Tibial nerve (tissue), 4 donors: ENCODE results near the gene CASZ1. TPM values are rescaled to one million over a fixed set of nuclear protein-coding genes. Genes with fewer than 3 reads are reported as not detected.

Experiments
- DNase-seq, 2 donors: peaks; one replicate each; pipeline ENCODE4 v3.0.0-alpha.2; 2019; ENCODE audit warnings: low spot score in 2 of 2
- H3K27ac ChIP-seq, 4 donors: fragments of 200-600 bp; sonication (generic) in 3 of 4; one replicate each; pipeline ENCODE4 v1.5.1; 2017 to 2019; ENCODE audit warnings: mild to moderate bottlenecking in 1 of 4
- H3K27me3 ChIP-seq, 2 donors: fragments of 200-600 bp; sonication (generic) in 1 of 2; one replicate each; pipeline versions ENCODE4 v1.5.1 to v1.6.0; 2017 to 2019
- H3K36me3 ChIP-seq, 3 donors: fragments of 200-600 bp; sonication (generic); one replicate each; pipeline ENCODE4 v1.5.1; 2018 to 2019
- H3K4me1 ChIP-seq, 4 donors: fragments of 200-600 bp; sonication (generic) in 3 of 4; one replicate each; pipeline ENCODE4 v1.5.1; 2017 to 2019
- H3K4me3 ChIP-seq, 4 donors: fragments of 200-600 bp; sonication (generic) in 3 of 4; one replicate each; pipeline ENCODE4 v1.5.1; 2017 to 2019; ENCODE audit warnings: mild to moderate bottlenecking in 1 of 4, moderate library complexity in 1 of 4
- H3K9me3 ChIP-seq, 4 donors: fragments of 200-600 bp; sonication (generic) in 3 of 4; one replicate each; pipeline ENCODE4 v1.5.1; 2017 to 2019
- CTCF ChIP-seq, 5 experiments: fragments of 200-600 bp in 3 of 5; fragments of 450-650 bp in 2 of 5; sonication (generic) in 3 of 5; IDR thresholded peaks; one replicate each; pipeline ENCODE4 v1.5.1; 2016 to 2019; ENCODE audit warnings: antibody characterized with exemption in 5 of 5, mild to moderate bottlenecking in 3 of 5, moderate library complexity in 2 of 5
- EP300 ChIP-seq, 2 donors: sonication (generic); formaldehyde crosslinking; IDR thresholded peaks; one replicate each; pipeline ENCODE4 v1.6.1; 2017; ENCODE audit warnings: antibody characterized with exemption in 2 of 2, mild to moderate bottlenecking in 1 of 2
- POLR2A ChIP-seq, 2 donors: fragments of 450-650 bp; IDR thresholded peaks; one replicate each; pipeline ENCODE4 v1.6.1; 2017; ENCODE audit warnings: antibody characterized with exemption in 2 of 2, mild to moderate bottlenecking in 2 of 2, moderate library complexity in 2 of 2
- WGBS, 2 donors: methylation state at CpG; one replicate each; pipeline ENCODE4 v1.1.5; 2018; 5-methylcytosine and 5-hydroxymethylcytosine counted together
- total RNA-seq, 4 donors: library from RNA; depleted of rRNA; stranded (reverse); fragments of >200 nt; gene quantifications; one replicate each; pipeline ENCODE4 v1.1.0, GENCODE V29; 2016

Gene CASZ1
- total RNA-seq, 4 donors from 2014 or later: 1.7 to 7.5 (median 5.1) TPM

DNA sequence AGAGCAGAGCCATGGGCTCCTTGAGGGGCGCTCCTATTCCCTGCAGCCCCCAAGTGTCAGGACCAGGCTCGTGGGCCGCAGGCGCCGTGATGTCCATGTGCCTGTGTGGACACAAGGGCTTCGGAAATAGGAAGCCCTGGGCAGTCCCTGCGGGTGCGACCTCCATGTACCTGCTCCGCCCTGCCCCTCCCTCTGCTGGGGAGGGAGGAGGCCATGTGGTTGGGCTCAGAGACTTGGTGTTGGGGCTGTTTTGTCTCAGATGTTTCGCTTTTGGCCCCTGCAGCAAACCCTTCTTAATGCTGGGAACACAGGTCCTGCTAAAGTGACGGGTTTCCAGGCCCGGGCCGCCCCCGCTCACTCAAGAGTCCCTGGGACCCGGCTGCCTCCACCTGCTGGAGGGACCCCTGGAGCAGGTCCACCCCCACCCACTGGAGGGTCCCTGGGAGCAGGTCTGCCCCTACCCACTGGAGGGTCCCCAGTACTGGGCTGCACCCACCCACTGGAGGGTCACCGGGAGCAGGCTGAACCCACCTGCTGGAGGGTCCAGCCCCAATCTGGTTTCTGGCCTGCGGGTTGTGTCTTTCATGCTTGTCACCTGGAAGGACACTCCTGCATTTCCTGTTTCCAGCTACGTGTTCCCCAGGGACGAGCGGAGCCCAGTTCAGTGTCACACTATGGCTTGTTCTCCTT is 165.2 kb downstream of the CASZ1 start:
- Histone ChIP-seq H3K27ac (peak overlapping the region in 1 of 4 donors; percentile 76), H3K27me3 (peaks cover 0 to 4% of the 10 kb centered on the region in 2 donors), H3K4me3 (no peak overlapping the region), H3K9me3 (no peaks in the 10 kb centered on the region), H3K36me3 (peaks cover 0 to 58% (median 0%) of the 10 kb centered on the region in 3 donors), H3K4me1 (peaks cover 0 to 72% (median 10%) of the 10 kb centered on the region in 4 donors)
- no peak for DNase-seq
- TF ChIP-seq CTCF (IDR thresholded peaks at IDR 0.05) (no peak), EP300 (IDR thresholded peaks at IDR 0.05) (no peak), POLR2A (IDR thresholded peaks at IDR 0.05) (no peak)
- WGBS, 2 donors: 85 to 90% methylated on average over 19 to 20 of the region's 20 CpGs

DNA sequence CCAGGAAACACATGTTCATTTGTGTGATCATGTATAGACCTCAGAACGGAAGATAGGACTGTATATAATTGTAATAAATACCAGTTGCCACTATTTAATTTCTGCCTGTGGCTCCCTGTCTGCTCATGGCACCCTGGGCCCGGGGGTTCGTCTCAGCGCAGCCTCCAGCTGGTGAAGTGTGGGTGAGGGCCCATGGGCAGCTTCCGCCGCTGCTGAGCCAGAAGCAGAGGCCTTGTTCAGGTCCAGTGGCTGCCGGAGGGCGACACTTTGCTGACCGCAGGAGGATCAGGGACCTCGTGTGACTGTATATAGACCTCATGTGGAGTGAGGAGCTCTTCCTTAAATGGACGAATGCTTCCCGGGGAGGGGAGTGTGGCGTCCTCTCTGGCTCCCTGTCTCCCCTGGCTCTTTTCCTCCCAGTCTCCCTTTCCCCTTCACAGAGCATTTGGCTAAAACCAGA is 165.8 kb downstream of the CASZ1 start:
- H3K4me3 ChIP-seq: no peak overlapping the region
- no peaks in the 10 kb centered on the region for H3K27me3 ChIP-seq
- no peaks in the 10 kb centered on the region for H3K9me3 ChIP-seq
- H3K27ac ChIP-seq: peak overlapping the region in 1 of 4 donors; percentile 13
- peaks cover 0 to 59% (median 0%) of the 10 kb centered on the region in 3 donors for H3K36me3 ChIP-seq
- 80 to 84% methylated on average over 13 of the region's 13 CpGs for WGBS, 2 donors
- peaks cover 0 to 71% (median 6%) of the 10 kb centered on the region in 4 donors for H3K4me1 ChIP-seq
- no peak for DNase-seq
- no peak for TF ChIP-seq CTCF (IDR thresholded peaks at IDR 0.05)
- no peak for TF ChIP-seq EP300 (IDR thresholded peaks at IDR 0.05)
- no peak for TF ChIP-seq POLR2A (IDR thresholded peaks at IDR 0.05)

GRCh38 chr1:10629816-10630571 is 166.5 kb downstream of the CASZ1 start:
- WGBS, 2 donors: 91 to 94% methylated on average over 34 to 36 of the region's 36 CpGs
- Histone ChIP-seq H3K27ac (no peak overlapping the region), H3K36me3 (peaks cover 0 to 66% (median 0%) of the 10 kb centered on the region in 3 donors), H3K9me3 (no peaks in the 10 kb centered on the region), H3K4me3 (no peak overlapping the region), H3K4me1 (peaks cover 0 to 69% (median 3%) of the 10 kb centered on the region in 4 donors), H3K27me3 (no peaks in the 10 kb centered on the region)
- no peak for DNase-seq
- TF ChIP-seq CTCF (IDR thresholded peaks at IDR 0.05) (no peak), EP300 (IDR thresholded peaks at IDR 0.05) (no peak), POLR2A (IDR thresholded peaks at IDR 0.05) (no peak)

DNA sequence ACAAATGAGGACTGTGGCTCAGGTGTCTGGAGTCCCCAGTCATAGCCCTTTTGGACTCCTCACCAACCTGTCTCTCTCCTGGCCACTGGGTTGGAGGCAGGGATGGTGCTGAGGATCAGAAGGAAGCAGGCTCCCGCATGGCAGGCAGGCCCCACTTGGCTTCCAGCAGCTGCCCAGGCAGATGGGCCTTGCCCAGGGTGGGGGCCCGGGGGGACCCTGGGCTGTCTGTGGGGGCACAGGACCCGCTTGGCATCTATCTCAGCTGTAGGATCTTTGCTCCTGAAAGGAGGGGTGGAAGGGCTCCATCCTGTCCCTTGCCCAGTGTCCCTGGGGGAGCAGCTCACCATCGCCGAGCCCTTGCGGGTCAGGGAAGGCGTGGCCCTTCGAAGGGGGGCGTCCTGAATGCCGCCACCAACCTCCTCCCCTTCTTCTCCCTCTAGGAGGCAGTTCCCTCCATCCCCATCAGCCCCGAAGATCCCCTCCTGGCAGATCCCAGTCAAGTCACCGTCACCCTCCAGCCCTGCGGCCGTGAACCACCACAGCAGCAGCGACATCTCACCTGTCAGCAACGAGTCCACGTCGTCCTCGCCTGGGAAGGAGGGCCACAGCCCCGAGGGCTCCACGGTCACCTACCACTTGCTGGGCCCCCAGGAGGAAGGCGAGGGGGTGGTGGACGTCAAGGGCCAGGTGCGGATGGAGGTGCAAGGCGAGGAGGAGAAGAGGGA is 167.2 kb downstream of the CASZ1 start:
- TF ChIP-seq EP300 (IDR thresholded peaks at IDR 0.05) (no peak), CTCF (IDR thresholded peaks at IDR 0.05) (no peak), POLR2A (IDR thresholded peaks at IDR 0.05) (no peak)
- no peaks in the 10 kb centered on the region for H3K9me3 ChIP-seq
- no peak overlapping the region for H3K4me3 ChIP-seq
- H3K4me1 ChIP-seq: peaks cover 0 to 61% (median 1%) of the 10 kb centered on the region in 4 donors
- H3K27ac ChIP-seq: peak overlapping the region in 2 of 4 donors; percentile 8 to 20
- H3K27me3 ChIP-seq: no peaks in the 10 kb centered on the region
- no peak for DNase-seq
- 84 to 90% methylated on average over 20 to 24 of the region's 25 CpGs for WGBS, 2 donors
- peaks cover 0 to 74% (median 0%) of the 10 kb centered on the region in 3 donors for H3K36me3 ChIP-seq
